ENCODE data around the gene LILRB4.
"Not testable (repeated sequence)": the region's sequence is repeated elsewhere in the genome, so short reads cannot be mapped to it uniquely, and the experiment has no call there.

The LILRB4 gene

GRCh38 chr19:54709212-54709948 is 46.6 kb downstream of the LILRB4 start:
- TF ChIP-seq MYC (IDR thresholded peaks at IDR 0.05; ENCODE audit: low read depth, low read length): no peak
- TF ChIP-seq POLR2A (IDR thresholded peaks at IDR 0.05; ENCODE audit: extremely low read depth, insufficient read length): no peak
- TF ChIP-seq MAX (IDR thresholded peaks at IDR 0.05; ENCODE audit: low read depth, low read length): no peak
- no peak for TF ChIP-seq CTCF (IDR thresholded peaks at IDR 0.05; ENCODE audit: low read depth, low read length)
- DNase-seq (ENCODE audit: low read depth): no peak
- H3K4me3 ChIP-seq (ENCODE audit: low read depth, low read length): no peak overlapping the region

GRCh38 chr19:54709956-54710355 is 47.2 kb downstream of the LILRB4 start:
- DNase-seq (ENCODE audit: low read depth); H3K4me3 ChIP-seq (ENCODE audit: low read depth, low read length): not testable (repeated sequence)
